ENCODE results near the gene CSMD2. TPM values are rescaled to one million over a fixed set of nuclear protein-coding genes. Genes with fewer than 3 reads are reported as not detected.

The CSMD2 gene
- polyA plus RNA-seq, 1 of the 3 experiments (the other 2 are of a cell fraction): not detected

DNA sequence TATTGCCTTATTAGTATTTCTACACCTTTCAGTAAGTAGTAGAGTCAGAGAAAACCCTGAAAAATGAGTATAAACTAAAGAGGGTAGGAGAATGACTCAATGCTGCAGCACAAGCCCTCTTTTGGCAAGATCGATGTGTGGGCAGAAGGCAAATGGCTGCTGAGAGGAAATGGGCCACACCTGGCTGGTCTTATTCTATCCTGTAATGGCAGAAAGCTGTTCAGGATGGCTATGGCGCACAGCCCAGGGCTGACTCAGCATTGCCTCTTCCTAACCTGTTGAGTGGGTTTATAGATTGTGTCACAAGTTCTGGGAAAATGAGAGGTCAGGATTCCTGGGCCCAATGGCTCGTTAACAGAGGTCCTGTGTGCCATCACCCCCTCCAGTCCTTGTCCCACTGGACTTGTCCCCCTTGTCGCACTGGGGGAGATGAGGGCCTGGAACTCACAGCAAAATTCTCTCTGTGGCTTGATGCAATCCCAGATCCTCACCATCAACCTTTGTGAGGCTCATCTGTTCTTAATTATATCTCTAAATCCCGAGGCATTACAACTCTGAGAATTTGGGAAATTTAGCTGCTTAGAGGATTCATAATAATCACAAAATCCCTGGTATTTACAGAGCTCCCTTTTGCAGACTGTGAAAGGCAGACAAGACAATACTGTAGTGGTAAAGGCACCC, 287.9 kb downstream of the CSMD2 start:
- Histone ChIP-seq H3K36me3 (replicated peaks in 1 of 2; ENCODE audit: control insufficient read depth in 1 of 2, insufficient read depth in 2 of 2, low read length in 1 of 2) (no peaks in the 10 kb centered on the region), H4K20me1 (ENCODE audit: insufficient read depth) (no peaks in the 10 kb centered on the region), H3K9me3 (no peaks in the 10 kb centered on the region), H3K9me2 (no peaks in the 10 kb centered on the region), H3K4me2 (no peak overlapping the region), H3K27me3 (ENCODE audit: insufficient read depth) (no peaks in the 10 kb centered on the region), H2AFZ (ENCODE audit: low read depth) (no peak overlapping the region), H3K9ac (no peak overlapping the region), H3K4me1 (ENCODE audit: control insufficient read depth in 1 of 2, insufficient read depth in 2 of 2, low read depth in 1 of 2, low read length in 1 of 2) (peaks cover 0 to 13% of the 10 kb centered on the region in 2 experiments; a peak in 1 of 4 replicates), H3K27ac (ENCODE audit: low read depth in 2 of 2, low read length in 1 of 2) (no peak overlapping the region), H3F3A (replicated peaks; ENCODE audit: insufficient read depth) (no peaks in the 10 kb centered on the region), H3K4me3 (ENCODE audit: low read depth in 2 of 2, low read length in 1 of 2) (no peak overlapping the region), H3K79me2 (ENCODE audit: insufficient read depth) (no peaks in the 10 kb centered on the region)
- WGBS (ENCODE audit: low lambda C conversion rate): 16% methylated on average over 5 of the region's 5 CpGs
- DNase-seq: no peak
- CTCF ChIA-PET: interaction anchor here (1.1 to 1.3 kb wide), 2 partner anchors 23 to 78 kb away, joined by 3 to 5 read pairs; no protein-coding TSS in a partner anchor
- TF ChIP-seq JUND (IDR thresholded peaks at IDR 0.05) (no peak), POLR2AphosphoS5 (IDR thresholded peaks at IDR 0.05; ENCODE audit: low read depth, low read length) (no peak), RXRA (IDR thresholded peaks at IDR 0.05; ENCODE audit: borderline replicate concordance, low read depth) (no peak)
- TF ChIP-seq, protein P1, sequence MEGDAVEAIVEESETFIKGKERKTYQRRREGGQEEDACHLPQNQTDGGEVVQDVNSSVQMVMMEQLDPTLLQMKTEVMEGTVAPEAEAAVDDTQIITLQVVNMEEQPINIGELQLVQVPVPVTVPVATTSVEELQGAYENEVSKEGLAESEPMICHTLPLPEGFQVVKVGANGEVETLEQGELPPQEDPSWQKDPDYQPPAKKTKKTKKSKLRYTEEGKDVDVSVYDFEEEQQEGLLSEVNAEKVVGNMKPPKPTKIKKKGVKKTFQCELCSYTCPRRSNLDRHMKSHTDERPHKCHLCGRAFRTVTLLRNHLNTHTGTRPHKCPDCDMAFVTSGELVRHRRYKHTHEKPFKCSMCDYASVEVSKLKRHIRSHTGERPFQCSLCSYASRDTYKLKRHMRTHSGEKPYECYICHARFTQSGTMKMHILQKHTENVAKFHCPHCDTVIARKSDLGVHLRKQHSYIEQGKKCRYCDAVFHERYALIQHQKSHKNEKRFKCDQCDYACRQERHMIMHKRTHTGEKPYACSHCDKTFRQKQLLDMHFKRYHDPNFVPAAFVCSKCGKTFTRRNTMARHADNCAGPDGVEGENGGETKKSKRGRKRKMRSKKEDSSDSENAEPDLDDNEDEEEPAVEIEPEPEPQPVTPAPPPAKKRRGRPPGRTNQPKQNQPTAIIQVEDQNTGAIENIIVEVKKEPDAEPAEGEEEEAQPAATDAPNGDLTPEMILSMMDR (IDR thresholded peaks at IDR 0.05): no peak
- POLR2A ChIA-PET: no interaction called here

DNA sequence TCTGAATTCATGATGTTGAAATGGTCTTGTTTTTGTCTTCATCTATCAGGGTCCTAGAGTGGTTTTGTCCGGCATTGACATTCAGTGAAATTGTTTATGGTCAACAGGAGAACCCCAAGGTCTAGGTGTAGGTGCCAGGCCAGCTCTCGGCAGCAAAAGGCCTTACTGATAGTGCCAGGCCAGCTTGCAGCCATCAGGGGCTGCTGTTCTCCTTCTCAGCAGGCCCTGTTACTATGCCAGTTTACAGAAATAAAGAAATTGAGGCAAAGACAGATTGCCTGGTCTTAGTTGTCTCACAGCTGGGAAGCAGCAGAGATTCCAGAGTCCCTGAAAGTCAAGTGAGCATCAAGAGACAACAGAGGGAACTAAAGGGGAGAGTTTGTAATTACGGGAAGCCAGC, 289.2 kb downstream of the CSMD2 start:
- 33% methylated on average over 3 of the region's 3 CpGs for WGBS (ENCODE audit: low lambda C conversion rate)
- CTCF ChIA-PET: interaction anchor here (1.2 to 1.3 kb wide), 2 partner anchors 243 to 287 kb away, joined by 3 to 4 read pairs; no protein-coding TSS in a partner anchor

DNA sequence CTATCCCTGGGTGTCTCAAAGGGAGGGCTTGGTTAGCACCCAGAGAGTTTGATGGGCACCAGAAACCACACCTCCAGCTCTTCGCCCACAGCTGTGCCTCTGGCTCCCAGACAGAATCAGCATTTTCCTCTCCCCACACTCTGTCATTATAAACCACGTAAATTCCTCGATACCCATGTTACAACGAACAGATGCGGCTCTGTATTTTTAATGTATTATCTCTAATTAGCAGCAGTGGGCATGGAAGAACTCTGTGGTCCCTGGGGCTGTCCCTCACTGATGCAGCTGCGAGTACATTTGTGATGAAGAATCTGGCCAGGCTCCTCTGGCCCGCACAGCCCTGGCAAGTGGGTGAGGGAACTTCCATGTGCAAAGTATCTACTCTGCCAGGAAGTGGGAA, 290.4 kb downstream of the CSMD2 start:
- POLR2A ChIA-PET: no interaction called here
- TF ChIP-seq, protein P1 (IDR thresholded peaks at IDR 0.05): no peak
- TF ChIP-seq, protein P2, sequence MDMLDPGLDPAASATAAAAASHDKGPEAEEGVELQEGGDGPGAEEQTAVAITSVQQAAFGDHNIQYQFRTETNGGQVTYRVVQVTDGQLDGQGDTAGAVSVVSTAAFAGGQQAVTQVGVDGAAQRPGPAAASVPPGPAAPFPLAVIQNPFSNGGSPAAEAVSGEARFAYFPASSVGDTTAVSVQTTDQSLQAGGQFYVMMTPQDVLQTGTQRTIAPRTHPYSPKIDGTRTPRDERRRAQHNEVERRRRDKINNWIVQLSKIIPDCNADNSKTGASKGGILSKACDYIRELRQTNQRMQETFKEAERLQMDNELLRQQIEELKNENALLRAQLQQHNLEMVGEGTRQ (IDR thresholded peaks at IDR 0.05; ENCODE audit: borderline replicate concordance, low read depth, low read length): no peak
- Histone ChIP-seq H3K9me3 (no peaks in the 10 kb centered on the region), H3K9ac (no peak overlapping the region), H3K27me3 (ENCODE audit: insufficient read depth) (no peaks in the 10 kb centered on the region), H3K36me3 (replicated peaks in 1 of 2; ENCODE audit: control insufficient read depth in 1 of 2, insufficient read depth in 2 of 2, low read length in 1 of 2) (no peaks in the 10 kb centered on the region), H3K4me3 (ENCODE audit: low read depth in 2 of 2, low read length in 1 of 2) (no peak overlapping the region), H3K4me2 (no peak overlapping the region), H2AFZ (ENCODE audit: low read depth) (no peak overlapping the region), H3K4me1 (ENCODE audit: control insufficient read depth in 1 of 2, insufficient read depth in 2 of 2, low read depth in 1 of 2, low read length in 1 of 2) (peaks cover 0 to 13% of the 10 kb centered on the region in 2 experiments; a peak in 1 of 4 replicates), H3F3A (replicated peaks; ENCODE audit: insufficient read depth) (no peaks in the 10 kb centered on the region), H3K9me2 (no peaks in the 10 kb centered on the region), H3K27ac (ENCODE audit: low read depth in 2 of 2, low read length in 1 of 2) (no peak overlapping the region), H3K79me2 (ENCODE audit: insufficient read depth) (no peaks in the 10 kb centered on the region), H4K20me1 (ENCODE audit: insufficient read depth) (no peaks in the 10 kb centered on the region)
- DNase-seq: no peak
- CTCF ChIA-PET: no interaction called here
- whole genome bisulfite sequencing (ENCODE audit: low lambda C conversion rate): 45% methylated on average over 7 of the region's 7 CpGs

More for the DNA sequence above, 289.2 kb downstream of the CSMD2 start:
- POLR2A ChIA-PET: no interaction called here
- Histone ChIP-seq H3K4me1 (ENCODE audit: control insufficient read depth in 1 of 2, insufficient read depth in 2 of 2, low read depth in 1 of 2, low read length in 1 of 2) (peaks cover 0 to 13% of the 10 kb centered on the region in 2 experiments; a peak in 1 of 4 replicates), H3K9me3 (no peaks in the 10 kb centered on the region), H2AFZ (ENCODE audit: low read depth) (no peak overlapping the region), H3K27me3 (ENCODE audit: insufficient read depth) (no peaks in the 10 kb centered on the region), H3K36me3 (replicated peaks in 1 of 2; ENCODE audit: control insufficient read depth in 1 of 2, insufficient read depth in 2 of 2, low read length in 1 of 2) (no peaks in the 10 kb centered on the region), H3K4me3 (ENCODE audit: low read depth in 2 of 2, low read length in 1 of 2) (no peak overlapping the region), H3K4me2 (no peak overlapping the region), H3F3A (replicated peaks; ENCODE audit: insufficient read depth) (no peaks in the 10 kb centered on the region), H3K79me2 (ENCODE audit: insufficient read depth) (no peaks in the 10 kb centered on the region), H3K27ac (ENCODE audit: low read depth in 2 of 2, low read length in 1 of 2) (no peak overlapping the region), H3K9ac (no peak overlapping the region), H4K20me1 (ENCODE audit: insufficient read depth) (no peaks in the 10 kb centered on the region), H3K9me2 (no peaks in the 10 kb centered on the region)
- TF ChIP-seq TAF1 (IDR thresholded peaks at IDR 0.05; ENCODE audit: borderline replicate concordance, low read depth, low read length) (no peak), EP300 (IDR thresholded peaks at IDR 0.05; ENCODE audit: borderline replicate concordance in 1 of 2, low read depth in 1 of 2, low read length in 1 of 2) (no peak), RAD21 (IDR thresholded peaks at IDR 0.05; ENCODE audit: low read length) (peak; percentile 43)
- no peak for DNase-seq
